Measurements from ENCODE around the gene POLR3K.
A peak's percentile ranks its signal among the peaks of the same experiment; 100 is the strongest.
"Not testable (repeated sequence)": the region's sequence is repeated elsewhere in the genome, so short reads cannot be mapped to it uniquely, and the experiment has no call there.

The POLR3K gene

GRCh38 chr16:42069-42457 lies 11.3 kb downstream of the POLR3K start:
- DNase-seq = no peak

GRCh38 chr16:41439-42068 lies 11.9 kb downstream of the POLR3K start:
- DNase-seq = no peak

DNA sequence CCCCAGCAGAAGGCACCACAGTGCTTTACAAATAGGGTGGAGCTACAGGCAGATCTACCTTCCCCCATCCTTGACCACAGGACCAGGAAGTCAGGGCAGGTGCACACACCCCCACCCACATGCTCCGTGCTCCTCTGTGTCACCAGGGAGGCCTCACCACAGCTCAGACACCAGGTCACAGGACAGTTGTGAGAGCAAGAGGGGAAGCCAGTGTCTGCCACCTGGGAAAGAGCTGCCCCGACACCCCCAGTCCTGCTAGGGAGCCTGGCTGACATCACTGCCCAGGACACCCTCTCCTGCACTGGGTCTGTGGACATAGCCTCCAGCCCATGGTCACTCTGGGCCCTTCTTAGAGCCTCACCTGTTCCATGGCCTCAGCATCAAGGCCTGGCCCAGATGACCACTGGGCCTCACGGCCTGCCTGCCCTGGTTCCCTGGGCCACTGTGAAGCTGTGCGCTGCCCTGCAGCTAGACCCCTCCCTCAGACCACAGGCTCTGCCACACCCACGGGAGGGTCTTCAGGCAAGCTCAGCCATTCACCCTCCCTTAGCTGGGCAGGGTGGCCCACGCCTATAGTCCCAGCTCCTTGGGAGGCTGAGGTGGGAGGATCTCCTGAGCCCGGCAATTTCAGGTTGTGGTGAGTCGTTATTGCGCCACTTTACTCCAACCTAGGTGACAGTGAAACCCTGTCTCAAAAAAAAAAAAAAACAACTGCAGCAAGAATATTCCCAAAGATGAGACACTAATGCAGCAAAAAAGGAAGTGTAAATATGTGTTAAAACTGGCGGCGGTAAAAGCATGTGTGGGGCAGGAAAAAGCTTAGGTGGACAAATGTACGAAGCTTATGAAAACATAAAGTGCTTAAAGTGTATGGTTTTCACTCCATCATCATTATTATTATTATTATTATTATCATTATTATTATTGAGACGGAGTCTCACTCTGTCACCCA lies 14.2 kb downstream of the POLR3K start:
- peak; percentile 50 for DNase-seq

- not testable (repeated sequence) for DNase-seq
Measured at GRCh38 chr16:38206-38605, 15.2 kb downstream of the POLR3K start.

GRCh38 chr16:37511-37910 lies 15.9 kb downstream of the POLR3K start:
- DNase-seq = no peak

GRCh38 chr16:36336-36984 lies 16.9 kb downstream of the POLR3K start:
- DNase-seq = no peak

DNA sequence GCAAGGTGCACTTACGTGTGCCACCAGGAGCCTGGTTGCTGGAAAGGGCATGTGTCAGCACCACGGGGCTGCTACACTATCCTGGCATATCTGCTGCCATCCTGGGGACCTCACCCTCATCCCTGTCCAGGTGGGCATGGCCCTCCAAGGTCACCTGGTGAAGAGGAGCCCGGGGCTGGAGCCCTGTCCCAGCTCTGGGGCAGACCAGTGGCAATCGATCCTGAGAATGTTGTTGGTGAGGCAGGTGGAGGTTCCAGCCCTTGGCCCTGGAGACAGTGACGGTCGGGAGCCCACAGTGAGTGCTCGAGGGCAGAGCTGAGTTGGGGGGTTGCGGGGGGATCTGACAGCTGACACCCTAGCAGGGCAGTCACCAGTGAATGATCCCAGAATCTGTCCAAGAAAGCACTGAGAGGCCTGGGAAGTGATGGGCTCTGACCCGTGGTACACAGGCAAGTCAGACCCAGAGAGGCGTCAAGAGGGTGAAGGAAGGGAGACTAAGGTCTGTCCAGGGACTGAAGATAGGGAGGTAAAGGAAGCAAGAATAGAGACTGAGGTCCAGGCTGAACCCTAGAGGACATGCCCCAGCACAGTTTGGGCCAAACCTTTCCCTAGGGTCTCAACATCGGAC lies 17.6 kb downstream of the POLR3K start:
- no peak for DNase-seq

DNA sequence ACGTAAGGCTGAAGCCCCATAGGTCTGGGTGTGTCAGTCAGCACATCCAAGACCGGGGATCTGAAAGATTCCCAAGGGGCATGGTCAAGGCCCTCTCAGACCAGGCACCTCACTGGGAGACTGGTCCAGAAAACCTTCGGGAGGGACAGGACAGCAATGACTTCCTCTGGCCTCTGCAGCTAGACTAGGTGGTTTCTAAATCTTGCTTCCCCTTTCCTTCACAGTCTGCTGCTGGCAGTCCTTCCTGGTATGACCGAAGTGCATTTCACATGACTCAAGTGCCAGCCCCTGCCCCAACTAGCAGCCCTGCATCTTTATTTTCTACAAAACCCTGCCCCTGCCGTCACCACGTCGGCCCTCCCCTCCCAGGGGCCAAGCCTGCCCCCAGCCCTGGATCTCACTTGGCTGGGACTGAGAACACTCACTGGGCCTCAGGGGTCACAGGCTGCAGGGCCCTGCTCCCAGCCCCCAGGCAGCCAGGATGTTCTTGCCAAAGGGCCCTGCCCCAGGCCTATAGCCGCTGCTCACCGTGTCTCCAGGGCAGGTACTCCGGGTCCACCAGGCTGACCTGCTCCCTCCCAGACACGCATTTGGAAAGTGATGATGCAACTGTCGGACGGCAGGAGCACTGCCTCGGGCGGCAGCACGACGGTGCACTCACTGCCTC lies 18.3 kb downstream of the POLR3K start:
- no peak for DNase-seq

GRCh38 chr16:34648-34987 lies 18.8 kb downstream of the POLR3K start:
- no peak for DNase-seq

GRCh38 chr16:33877-34647 lies 19.3 kb downstream of the POLR3K start:
- DNase-seq = no peak

DNA sequence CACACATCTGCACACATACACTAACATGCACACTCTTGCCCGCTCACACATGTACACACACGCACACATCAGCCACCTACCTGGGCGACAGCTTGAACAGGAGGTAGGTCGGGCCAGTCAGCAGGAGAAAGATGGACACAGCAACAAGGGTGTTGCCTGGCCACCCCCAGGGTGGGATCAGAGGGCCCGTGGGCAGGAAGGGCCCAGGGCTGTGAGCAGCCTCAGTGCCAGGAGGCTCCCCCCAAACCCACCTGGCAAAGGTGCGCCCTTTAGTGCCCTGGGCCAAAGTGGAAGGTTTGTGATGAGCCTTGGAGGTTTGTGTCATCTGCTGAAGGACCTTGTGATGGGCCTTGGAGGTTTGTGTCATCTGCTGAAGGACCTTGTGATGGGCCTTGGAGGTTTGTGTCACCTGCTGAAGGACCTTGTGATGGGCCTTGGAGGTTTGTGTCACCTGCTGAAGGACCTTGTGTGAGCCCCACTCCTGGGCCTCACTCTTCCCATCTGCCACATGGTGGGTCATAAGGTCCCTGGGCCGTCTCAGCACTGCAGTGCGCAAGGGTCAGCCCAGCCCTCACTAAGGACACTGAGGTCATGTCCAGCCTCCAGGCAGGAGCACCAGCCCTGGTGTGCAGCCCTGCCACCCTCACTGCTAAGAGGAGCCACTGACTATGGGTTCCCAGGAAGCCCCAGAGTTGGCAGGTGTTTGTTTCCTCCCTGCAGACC lies 20.1 kb downstream of the POLR3K start:
- not testable (repeated sequence) for DNase-seq

- DNase-seq = not testable (repeated sequence)
Measured at GRCh38 chr16:30627-31026, 22.8 kb downstream of the POLR3K start.

GRCh38 chr16:25926-26348 lies 27.5 kb downstream of the POLR3K start:
- DNase-seq = not testable (repeated sequence)

GRCh38 chr16:24151-24550 lies 29.3 kb downstream of the POLR3K start:
- DNase-seq = not testable (repeated sequence)

DNA sequence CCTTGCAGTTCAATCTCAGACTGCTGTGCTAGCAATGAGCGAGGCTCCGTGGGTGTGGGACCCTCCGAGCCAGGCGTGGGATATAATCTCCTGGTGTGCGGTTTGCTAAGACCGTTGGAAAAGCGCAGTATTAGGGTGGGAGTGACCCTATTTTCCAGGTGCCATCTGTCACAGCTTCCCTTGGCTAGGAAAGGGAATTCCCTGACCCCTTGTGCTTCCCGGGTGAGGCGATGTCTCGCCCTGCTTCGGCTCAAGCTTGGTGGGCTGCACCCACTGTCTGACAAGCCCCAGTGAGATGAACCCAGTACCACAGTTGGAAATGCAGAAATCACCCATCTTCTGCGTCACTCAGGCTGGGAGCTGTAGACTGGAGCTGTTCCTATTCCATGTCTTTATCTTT lies 32.5 kb downstream of the POLR3K start:
- DNase-seq = not testable (repeated sequence)

DNA sequence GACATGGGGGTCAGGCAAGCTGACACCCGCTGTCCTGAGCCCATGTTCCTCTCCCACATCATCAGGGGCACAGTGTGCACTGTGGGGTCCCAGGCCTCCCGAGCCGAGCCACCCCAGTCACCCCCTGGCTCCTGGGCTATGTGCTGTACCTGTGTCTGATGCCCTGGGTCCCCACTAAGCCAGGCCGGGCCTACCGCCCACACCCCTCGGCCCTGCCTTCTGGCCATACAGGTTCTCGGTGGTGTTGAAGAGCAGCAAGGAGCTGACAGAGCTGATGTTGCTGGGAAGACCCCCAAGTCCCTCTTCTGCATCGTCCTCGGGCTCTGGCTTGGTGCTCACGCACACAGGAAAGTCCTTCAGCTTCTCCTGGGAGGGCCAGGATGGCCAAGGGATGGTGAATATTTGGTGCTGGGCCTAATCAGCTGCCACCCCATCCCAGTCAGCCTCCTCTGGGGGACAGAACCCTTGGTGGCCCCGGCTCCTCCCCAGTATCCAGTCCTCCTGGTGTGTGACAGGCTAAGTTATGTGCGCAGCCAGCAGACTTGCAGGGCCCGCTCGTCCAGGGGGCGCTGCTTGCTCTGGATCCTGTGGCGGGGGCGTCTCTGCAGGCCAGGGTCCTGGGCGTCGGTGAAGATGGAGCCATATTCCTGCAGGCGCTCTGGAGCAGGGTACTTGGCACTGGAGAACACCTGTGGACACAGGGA lies 36.2 kb downstream of the POLR3K start:
- not testable (repeated sequence) for DNase-seq

DNA sequence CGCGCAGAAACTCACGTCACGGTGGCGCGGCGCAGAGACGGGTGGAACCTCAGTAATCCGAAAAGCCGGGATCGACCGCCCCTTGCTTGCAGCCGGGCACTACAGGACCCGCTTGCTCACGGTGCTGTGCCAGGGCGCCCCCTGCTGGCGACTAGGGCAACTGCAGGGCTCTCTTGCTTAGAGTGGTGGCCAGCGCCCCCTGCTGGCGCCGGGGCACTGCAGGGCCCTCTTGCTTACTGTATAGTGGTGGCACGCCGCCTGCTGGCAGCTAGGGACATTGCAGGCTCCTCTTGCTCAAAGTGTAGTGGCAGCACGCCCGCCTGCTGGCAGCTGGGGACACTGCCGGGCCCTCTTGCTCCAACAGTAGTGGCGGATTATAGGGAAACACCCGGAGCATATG lies 42.6 kb downstream of the POLR3K start:
- peak; percentile 89 for DNase-seq

DNA sequence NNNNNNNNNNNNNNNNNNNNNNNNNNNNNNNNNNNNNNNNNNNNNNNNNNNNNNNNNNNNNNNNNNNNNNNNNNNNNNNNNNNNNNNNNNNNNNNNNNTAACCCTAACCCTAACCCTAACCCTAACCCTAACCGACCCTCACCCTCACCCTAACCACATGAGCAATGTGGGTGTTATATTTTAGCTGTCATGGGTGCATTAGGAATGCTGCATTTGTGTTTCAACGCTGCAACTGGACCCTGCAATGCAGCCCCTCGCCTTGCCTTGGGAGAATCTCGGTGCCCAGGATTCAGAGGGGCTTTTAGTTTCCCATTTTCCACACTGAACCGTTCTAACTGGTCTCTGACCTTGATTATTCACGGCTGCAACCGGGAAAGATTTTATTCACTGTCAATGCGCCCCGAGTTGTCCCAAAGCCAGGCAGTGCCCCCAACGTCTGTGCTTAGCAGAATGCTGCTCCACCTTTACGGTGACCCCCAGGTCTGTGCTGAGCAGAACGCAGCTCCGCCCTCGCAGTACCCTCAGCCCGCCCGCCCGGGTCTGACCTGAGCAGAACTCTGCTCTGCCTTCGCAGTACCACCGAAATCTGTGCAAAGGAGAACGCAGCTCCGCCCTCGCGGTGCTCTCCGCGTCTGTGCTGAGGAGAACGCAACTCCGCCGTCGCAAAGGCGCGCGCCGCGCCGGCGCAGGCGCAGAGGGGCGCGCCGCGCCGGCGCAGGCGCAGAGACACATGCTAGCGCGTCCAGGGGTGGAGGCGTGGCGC lies 43.3 kb downstream of the POLR3K start:
- DNase-seq = no peak

All from activated naive CD4-positive, alpha-beta T cell treated with Interleukin-2 at 50 U/mL for 16 hours (primary cell).